ENCODE results near the gene NR2E1. TPM values are rescaled to one million over a fixed set of nuclear protein-coding genes. Genes with fewer than 3 reads are reported as not detected.

Gene NR2E1
- total RNA-seq, 1 donor from 2014 or later = 1.0 TPM

DNA sequence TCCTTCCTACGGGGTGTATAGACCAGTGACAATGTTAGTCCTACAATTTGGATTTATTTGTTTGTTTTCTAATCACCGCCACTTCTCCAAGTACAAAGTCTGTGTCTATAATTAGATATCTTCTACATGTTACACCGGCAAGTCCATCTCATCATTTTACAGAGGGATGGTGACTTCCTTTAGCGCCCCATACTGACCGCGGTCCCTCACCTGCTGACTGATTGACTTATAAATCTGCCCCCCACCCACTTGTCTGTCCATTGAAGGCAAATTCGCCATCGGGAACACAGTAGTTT, 8.9 kb upstream of the NR2E1 start:
- Mint-ChIP-seq H3K27ac (peak overlapping the region; percentile 33), H3K9me3 (no peaks in the 10 kb centered on the region), H3K4me3 (peak overlapping the region; percentile 69), H3K27me3 (ENCODE audit: insufficient read depth, low read depth) (peaks cover 41% of the 10 kb centered on the region), H3K4me1 (peaks cover 38% of the 10 kb centered on the region), H3K36me3 (no peaks in the 10 kb centered on the region)
- Histone ChIP-seq H3K36me3 (no peaks in the 10 kb centered on the region), H3K4me3 (peak overlapping the region; percentile 45), H3F3A (ENCODE audit: low read depth) (peaks cover 58% of the 10 kb centered on the region), H2AFZ (replicated peaks) (no peak overlapping the region), H3K27me3 (peaks cover 93% of the 10 kb centered on the region), H3K4me2 (peak overlapping the region; percentile 80), H3K4me1 (peaks cover 61% of the 10 kb centered on the region), H3K27ac (no peak overlapping the region), H3K9ac (no peak overlapping the region), H3K79me2 (ENCODE audit: low read depth) (no peaks in the 10 kb centered on the region), H3K9me3 (ENCODE audit: low read depth) (no peaks in the 10 kb centered on the region), H4K20me1 (ENCODE audit: low read depth) (peaks cover 29% of the 10 kb centered on the region)
- TF ChIP-seq EZH2phosphoT487 (IDR thresholded peaks at IDR 0.05) = no peak
- DNase-seq (ENCODE audit: low spot score) = no peak

DNA sequence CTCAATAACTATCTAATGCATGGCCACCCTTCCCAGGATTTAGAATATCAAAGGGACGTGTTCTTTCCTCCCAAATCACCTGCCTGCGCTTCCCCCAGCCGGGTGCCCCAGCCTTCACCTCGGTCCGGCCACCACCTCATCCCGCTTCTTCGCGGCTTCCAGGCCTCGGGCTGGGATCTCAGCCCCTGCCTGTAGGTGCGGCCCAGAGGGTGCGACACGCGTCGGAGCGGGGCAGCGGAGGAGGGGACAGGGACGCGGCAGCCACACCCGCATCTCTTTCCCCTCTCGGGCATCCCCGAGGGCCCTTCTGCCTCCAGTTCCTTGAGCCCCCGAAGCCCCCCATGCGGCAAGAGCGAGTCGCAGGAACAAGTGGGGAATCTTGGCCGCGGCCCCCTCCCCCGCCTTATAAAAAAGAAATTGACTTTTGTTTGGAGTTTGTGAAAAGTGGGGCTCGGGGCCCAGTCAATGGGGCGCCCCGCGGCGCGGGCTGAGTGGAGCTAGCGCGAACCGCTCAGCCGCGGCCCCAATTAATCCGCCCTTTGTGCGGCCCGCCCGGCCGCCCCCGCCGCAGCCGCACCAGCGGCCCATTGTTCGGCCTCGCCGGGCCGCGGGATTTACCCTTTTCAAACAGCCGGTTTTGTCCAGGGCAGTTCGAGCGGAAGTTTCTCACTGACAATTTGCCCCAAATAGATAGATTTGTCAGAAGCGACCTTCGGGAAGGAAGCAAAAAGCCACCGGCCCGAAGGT, 8.4 kb upstream of the NR2E1 start:
- Histone ChIP-seq H3F3A (ENCODE audit: low read depth) (peaks cover 58% of the 10 kb centered on the region), H4K20me1 (ENCODE audit: low read depth) (peaks cover 34% of the 10 kb centered on the region), H2AFZ (replicated peaks) (no peak overlapping the region), H3K4me3 (peak overlapping the region; percentile 45), H3K79me2 (ENCODE audit: low read depth) (no peaks in the 10 kb centered on the region), H3K4me1 (peaks cover 66% of the 10 kb centered on the region), H3K9me3 (ENCODE audit: low read depth) (no peaks in the 10 kb centered on the region), H3K27me3 (peaks cover 93% of the 10 kb centered on the region), H3K27ac (peak overlapping the region; percentile 93), H3K4me2 (peak overlapping the region; percentile 80), H3K9ac (no peak overlapping the region), H3K36me3 (no peaks in the 10 kb centered on the region)
- peak overlapping the region; percentile 69 for H3K4me3 Mint-ChIP-seq
- no peaks in the 10 kb centered on the region for H3K36me3 Mint-ChIP-seq
- TF ChIP-seq, protein P1, sequence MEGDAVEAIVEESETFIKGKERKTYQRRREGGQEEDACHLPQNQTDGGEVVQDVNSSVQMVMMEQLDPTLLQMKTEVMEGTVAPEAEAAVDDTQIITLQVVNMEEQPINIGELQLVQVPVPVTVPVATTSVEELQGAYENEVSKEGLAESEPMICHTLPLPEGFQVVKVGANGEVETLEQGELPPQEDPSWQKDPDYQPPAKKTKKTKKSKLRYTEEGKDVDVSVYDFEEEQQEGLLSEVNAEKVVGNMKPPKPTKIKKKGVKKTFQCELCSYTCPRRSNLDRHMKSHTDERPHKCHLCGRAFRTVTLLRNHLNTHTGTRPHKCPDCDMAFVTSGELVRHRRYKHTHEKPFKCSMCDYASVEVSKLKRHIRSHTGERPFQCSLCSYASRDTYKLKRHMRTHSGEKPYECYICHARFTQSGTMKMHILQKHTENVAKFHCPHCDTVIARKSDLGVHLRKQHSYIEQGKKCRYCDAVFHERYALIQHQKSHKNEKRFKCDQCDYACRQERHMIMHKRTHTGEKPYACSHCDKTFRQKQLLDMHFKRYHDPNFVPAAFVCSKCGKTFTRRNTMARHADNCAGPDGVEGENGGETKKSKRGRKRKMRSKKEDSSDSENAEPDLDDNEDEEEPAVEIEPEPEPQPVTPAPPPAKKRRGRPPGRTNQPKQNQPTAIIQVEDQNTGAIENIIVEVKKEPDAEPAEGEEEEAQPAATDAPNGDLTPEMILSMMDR (IDR thresholded peaks at IDR 0.05) = no peak
- peak; percentile 84 for TF ChIP-seq EZH2phosphoT487 (IDR thresholded peaks at IDR 0.05)
- peak; percentile 99 for DNase-seq (ENCODE audit: low spot score)
- peaks cover 38% of the 10 kb centered on the region for H3K4me1 Mint-ChIP-seq
- peak overlapping the region; percentile 33 for H3K27ac Mint-ChIP-seq
- peaks cover 46% of the 10 kb centered on the region for H3K27me3 Mint-ChIP-seq (ENCODE audit: insufficient read depth, low read depth)
- H3K9me3 Mint-ChIP-seq = peaks cover 2% of the 10 kb centered on the region

DNA sequence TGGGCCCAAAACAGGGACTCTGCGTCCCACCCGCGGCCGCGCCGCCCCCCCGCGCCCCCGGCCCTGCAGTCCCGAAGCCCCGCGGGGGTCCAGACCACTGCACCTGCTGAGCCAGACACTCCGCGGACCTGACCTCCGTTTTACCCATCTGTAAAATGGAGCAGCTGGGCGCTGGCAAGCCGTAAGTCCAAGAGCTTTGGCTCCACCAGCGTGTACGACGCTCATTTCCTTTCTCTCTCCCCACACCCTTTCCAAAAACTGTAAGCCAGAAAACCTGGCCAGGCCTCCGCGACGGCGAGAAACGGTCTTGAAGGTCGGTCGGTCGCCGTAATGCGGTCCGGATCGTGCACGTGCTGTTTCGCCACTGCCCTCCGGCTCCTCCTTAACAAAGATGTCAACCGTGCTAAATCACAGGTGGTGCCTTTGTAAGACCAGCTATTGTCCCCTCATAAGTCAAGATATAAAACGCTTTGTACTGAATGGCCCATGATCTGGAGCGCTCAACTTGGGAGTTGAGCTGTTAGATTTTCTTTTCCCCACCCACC, 7.8 kb upstream of the NR2E1 start:
- no peaks in the 10 kb centered on the region for H3K36me3 Mint-ChIP-seq
- Histone ChIP-seq H4K20me1 (ENCODE audit: low read depth) (peaks cover 40% of the 10 kb centered on the region), H3F3A (ENCODE audit: low read depth) (peaks cover 58% of the 10 kb centered on the region), H2AFZ (replicated peaks) (no peak overlapping the region), H3K27ac (peak overlapping the region; percentile 93), H3K36me3 (no peaks in the 10 kb centered on the region), H3K9me3 (ENCODE audit: low read depth) (no peaks in the 10 kb centered on the region), H3K27me3 (peaks cover 93% of the 10 kb centered on the region), H3K9ac (no peak overlapping the region), H3K4me2 (peak overlapping the region; percentile 52), H3K4me1 (peaks cover 68% of the 10 kb centered on the region), H3K79me2 (ENCODE audit: low read depth) (no peaks in the 10 kb centered on the region), H3K4me3 (peak overlapping the region; percentile 24)
- H3K27ac Mint-ChIP-seq = no peak overlapping the region
- peaks cover 38% of the 10 kb centered on the region for H3K4me1 Mint-ChIP-seq
- H3K27me3 Mint-ChIP-seq (ENCODE audit: insufficient read depth, low read depth) = peaks cover 51% of the 10 kb centered on the region
- DNase-seq (ENCODE audit: low spot score) = peak; percentile 93
- peak overlapping the region; percentile 78 for H3K4me3 Mint-ChIP-seq
- H3K9me3 Mint-ChIP-seq = peaks cover 2% of the 10 kb centered on the region
- TF ChIP-seq, protein P1 (IDR thresholded peaks at IDR 0.05) = no peak
- no peak for TF ChIP-seq EZH2phosphoT487 (IDR thresholded peaks at IDR 0.05)
- TF ChIP-seq EZH2 (IDR thresholded peaks at IDR 0.05) = peak; percentile 61

DNA sequence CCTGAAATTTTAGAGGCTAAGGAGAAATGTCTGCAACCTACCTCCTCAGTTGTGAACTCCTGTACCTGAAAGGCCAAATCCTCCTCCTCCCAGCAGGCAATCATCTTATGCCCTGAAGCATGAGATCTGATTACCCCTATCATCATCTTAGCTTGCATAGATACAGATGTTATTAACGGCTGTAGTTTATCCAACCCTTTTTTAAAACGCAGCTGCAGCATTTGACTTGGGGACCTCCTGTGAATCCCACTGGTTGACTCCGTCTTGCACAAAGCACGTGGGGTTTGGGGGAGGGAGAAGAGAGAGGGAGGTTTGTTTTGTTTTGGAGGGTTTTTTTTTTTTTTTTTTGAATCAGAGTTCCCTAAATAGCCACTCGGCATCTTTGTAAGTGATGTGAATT, 5.8 kb upstream of the NR2E1 start:
- H3K9me3 Mint-ChIP-seq = peaks cover 2% of the 10 kb centered on the region
- H3K4me3 ChIP-seq = peak overlapping the region; percentile 7
- H3K36me3 Mint-ChIP-seq = no peaks in the 10 kb centered on the region
- H3F3A ChIP-seq (ENCODE audit: low read depth) = peaks cover 68% of the 10 kb centered on the region
- TF ChIP-seq, protein P1 (IDR thresholded peaks at IDR 0.05) = no peak
- TF ChIP-seq EZH2phosphoT487 (IDR thresholded peaks at IDR 0.05) (peak; percentile 52), EZH2 (IDR thresholded peaks at IDR 0.05) (no peak)
- peaks cover 51% of the 10 kb centered on the region for H3K4me1 Mint-ChIP-seq
- H2AFZ ChIP-seq (replicated peaks) = no peak overlapping the region
- no peaks in the 10 kb centered on the region for H3K79me2 ChIP-seq (ENCODE audit: low read depth)
- peaks cover 93% of the 10 kb centered on the region for H3K27me3 ChIP-seq
- peaks cover 67% of the 10 kb centered on the region for H3K27me3 Mint-ChIP-seq (ENCODE audit: insufficient read depth, low read depth)
- H3K27ac Mint-ChIP-seq = no peak overlapping the region
- peaks cover 60% of the 10 kb centered on the region for H4K20me1 ChIP-seq (ENCODE audit: low read depth)
- peak overlapping the region; percentile 52 for H3K4me2 ChIP-seq
- DNase-seq (ENCODE audit: low spot score) = peak; percentile 74
- no peak overlapping the region for H3K9ac ChIP-seq
- no peaks in the 10 kb centered on the region for H3K36me3 ChIP-seq
- no peak overlapping the region for H3K27ac ChIP-seq
- peaks cover 84% of the 10 kb centered on the region for H3K4me1 ChIP-seq
- no peak overlapping the region for H3K4me3 Mint-ChIP-seq
- H3K9me3 ChIP-seq (ENCODE audit: low read depth) = no peaks in the 10 kb centered on the region
